IMR-90 (cell line): ENCODE data around the gene TSHZ3. TPM values are rescaled to one million over a fixed set of nuclear protein-coding genes. Genes with fewer than 3 reads are reported as not detected.

Experiments
- ATAC-seq: fragments of 200-7000 bp; cut with Tn5 transposase; 2 replicates; pipeline ENCODE4 v1.9.1; 2020; ENCODE audit warnings: low read depth, mild to moderate bottlenecking, moderate library complexity
- BruUV-seq: library from RNA; stranded (reverse); fragments of 400-500 nt; replicated peaks from 2 replicates; lab custom pipeline; 2021; lab: Mats Ljungman, UMichigan
- CTCF ChIA-PET: fragments of 300-600 bp; formaldehyde crosslinking; extraction: SDS; loops from one replicate; lab custom pipeline; 2021; ENCODE audit warnings: antibody characterized with exemption; lab: Yijun Ruan, JAX
- POLR2A ChIA-PET: fragments of 300-600 bp; sonication (Branson Sonifier 250); formaldehyde crosslinking; loops from one replicate; lab custom pipeline; 2022; ENCODE audit warnings: antibody characterized with exemption; ENCODE audit not compliant: unreplicated experiment; lab: Charles Lee
- DNase-seq: peaks from one replicate; pipeline ENCODE4 v3.0.0; 2013
- H2AFZ ChIP-seq: replicated peaks from 2 replicates; pipeline ENCODE3; 2013; ENCODE audit warnings: low read length, mild to moderate bottlenecking; ENCODE audit not compliant: poor library complexity
- H2AK5ac ChIP-seq: 2 replicates; pipeline ENCODE4 v1.6.1; 2013; ENCODE audit warnings: low read depth, low read length, inconsistent platforms
- H2AK9ac ChIP-seq: replicated peaks from 2 replicates; pipeline ENCODE3; 2013; ENCODE audit warnings: mild to moderate bottlenecking, low read depth, low read length, moderate library complexity; ENCODE audit not compliant: poor library complexity
- H2BK120ac ChIP-seq: 2 replicates; pipeline ENCODE4 v1.6.1; 2013; ENCODE audit warnings: low read depth, low read length, inconsistent platforms
- H2BK15ac ChIP-seq: 3 replicates; pipeline ENCODE4 v1.6.1; 2013; ENCODE audit warnings: low read depth, low read length, inconsistent platforms
- H2BK20ac ChIP-seq: 2 replicates; pipeline ENCODE4 v1.6.1; 2013; ENCODE audit warnings: low read depth, mild to moderate bottlenecking, inconsistent platforms, low read length, moderate library complexity
- H2BK5ac ChIP-seq: 2 replicates; pipeline ENCODE4 v1.6.1; 2013; ENCODE audit warnings: mild to moderate bottlenecking, low read depth, low read length, inconsistent platforms; ENCODE audit not compliant: poor library complexity, severe bottlenecking
- H3K14ac ChIP-seq: replicated peaks from 2 replicates; pipeline ENCODE4 v1.6.1; 2013; ENCODE audit warnings: low read depth, low read length, inconsistent platforms
- H3K18ac ChIP-seq: 2 replicates; pipeline ENCODE4 v1.6.1; 2013; ENCODE audit warnings: low read depth, low read length, control low read depth
- H3K23ac ChIP-seq: 2 replicates; pipeline ENCODE4 v1.6.1; 2013; ENCODE audit warnings: low read depth, low read length, inconsistent platforms
- H3K27ac ChIP-seq: 2 replicates; pipeline ENCODE4 v1.5.1; 2013; ENCODE audit warnings: mild to moderate bottlenecking, control low read depth, low read length; ENCODE audit not compliant: insufficient read depth
- H3K27me3 ChIP-seq: 2 replicates; pipeline ENCODE4 v1.6.1; 2013; ENCODE audit warnings: low read length; ENCODE audit not compliant: control insufficient read depth, insufficient read depth
- H3K36me3 ChIP-seq: 2 replicates; pipeline ENCODE4 v1.6.1; 2013; ENCODE audit warnings: low read length, mixed read lengths; ENCODE audit not compliant: control insufficient read depth, insufficient read depth
- H3K4ac ChIP-seq: 2 replicates; pipeline ENCODE4 v1.6.1; 2013; ENCODE audit warnings: low read depth, low read length, inconsistent platforms
- H3K4me1 ChIP-seq: 2 replicates; pipeline ENCODE4 v1.6.1; 2013; ENCODE audit warnings: low read length, mixed read lengths; ENCODE audit not compliant: control insufficient read depth, insufficient read depth
- H3K4me2 ChIP-seq: 2 replicates; pipeline ENCODE4 v1.6.1; 2013; ENCODE audit warnings: low read depth, mild to moderate bottlenecking, control low read depth, low read length, moderate library complexity
- H3K4me3 ChIP-seq: 2 replicates; pipeline ENCODE4 v1.5.1; 2013; ENCODE audit warnings: low read depth, mild to moderate bottlenecking, control low read depth, low read length, moderate library complexity; ENCODE audit not compliant: insufficient read depth
- H3K56ac ChIP-seq: 2 replicates; pipeline ENCODE4 v1.6.1; 2013; ENCODE audit warnings: low read length, inconsistent platforms; ENCODE audit not compliant: insufficient read depth; ENCODE audit errors: extremely low read depth
- H3K79me1 ChIP-seq, 2 experiments: 2 replicates each; pipeline ENCODE4 v1.6.1; 2013; ENCODE audit warnings: low read length in 2 of 2, inconsistent platforms in 1 of 2, low read depth in 1 of 2
- H3K9ac ChIP-seq: 2 replicates; pipeline ENCODE4 v1.6.1; 2013; ENCODE audit warnings: low read depth, low read length, control low read depth
- H3K9me1 ChIP-seq: 2 replicates; pipeline ENCODE4 v1.6.1; 2013; ENCODE audit warnings: low read length, inconsistent platforms; ENCODE audit not compliant: insufficient read depth
- H3K9me3 ChIP-seq: 2 replicates; pipeline ENCODE4 v1.6.1; 2013; ENCODE audit warnings: low read length; ENCODE audit not compliant: control insufficient read depth, insufficient read depth
- H4K20me1 ChIP-seq: 2 replicates; pipeline ENCODE4 v1.6.1; 2013; ENCODE audit warnings: low read length, inconsistent platforms; ENCODE audit not compliant: insufficient read depth
- H4K5ac ChIP-seq: 2 replicates; pipeline ENCODE4 v1.6.1; 2013; ENCODE audit warnings: mild to moderate bottlenecking, low read depth, low read length, control low read depth
- H4K8ac ChIP-seq, 2 experiments: 2 replicates each; pipeline ENCODE4 v1.6.1; 2013; ENCODE audit warnings: low read depth in 2 of 2, low read length in 2 of 2, control low read depth in 1 of 2, inconsistent platforms in 1 of 2
- H4K91ac ChIP-seq: 2 replicates; pipeline ENCODE4 v1.6.1; 2013; ENCODE audit warnings: low read depth, low read length, inconsistent platforms; ENCODE audit not compliant: insufficient read depth
- BHLHE40 ChIP-seq: fragments of 150-350 bp; IDR thresholded peaks from 2 replicates; pipeline ENCODE4 v1.6.1; 2016; ENCODE audit warnings: mild to moderate bottlenecking, low read depth, low read length
- CEBPB ChIP-seq: IDR thresholded peaks from 2 replicates; pipeline ENCODE4 v1.6.1; 2012; ENCODE audit warnings: low read depth, low read length, improper control_type of control experiment
- CHD1 ChIP-seq: IDR thresholded peaks from 2 replicates; pipeline ENCODE4 v1.6.1; 2012; ENCODE audit warnings: low read depth, low read length, improper control_type of control experiment
- FOS ChIP-seq: fragments of 150-350 bp; IDR thresholded peaks from 2 replicates; pipeline ENCODE4 v1.6.1; 2016; ENCODE audit warnings: low read depth, low read length
- MAFK ChIP-seq: IDR thresholded peaks from 2 replicates; pipeline ENCODE4 v1.6.1; 2012; ENCODE audit warnings: low read depth, low read length, improper control_type of control experiment
- MAZ ChIP-seq: IDR thresholded peaks from 2 replicates; pipeline ENCODE4 v1.6.1; 2012; ENCODE audit warnings: low read depth, mild to moderate bottlenecking, low read length, improper control_type of control experiment, moderate library complexity, borderline replicate concordance
- MXI1 ChIP-seq: IDR thresholded peaks from 2 replicates; pipeline ENCODE4 v1.6.1; 2012; ENCODE audit warnings: low read depth, mild to moderate bottlenecking, low read length, moderate library complexity, borderline replicate concordance
- NFE2L2 ChIP-seq: fragments of 150-350 bp; IDR thresholded peaks from 2 replicates; pipeline ENCODE4 v1.6.1; 2016; ENCODE audit warnings: low read depth, mild to moderate bottlenecking, low read length
- POLR2A ChIP-seq: IDR thresholded peaks from 2 replicates; pipeline ENCODE4 v1.6.1; 2012; ENCODE audit warnings: mild to moderate bottlenecking, low read depth, low read length
- RAD21 ChIP-seq: IDR thresholded peaks from 2 replicates; pipeline ENCODE4 v1.6.1; 2012; ENCODE audit warnings: low read length, improper control_type of control experiment
- RCOR1 ChIP-seq: IDR thresholded peaks from 2 replicates; pipeline ENCODE4 v1.6.1; 2012; ENCODE audit warnings: mild to moderate bottlenecking, low read length, improper control_type of control experiment; ENCODE audit not compliant: insufficient replicate concordance
- RFX5 ChIP-seq: IDR thresholded peaks from 2 replicates; pipeline ENCODE4 v1.8.0; 2012; ENCODE audit warnings: low read depth, mild to moderate bottlenecking, low read length, moderate library complexity
- SMC3 ChIP-seq: fragments of 150-350 bp; IDR thresholded peaks from 2 replicates; pipeline ENCODE4 v1.6.1; 2016; ENCODE audit warnings: low read depth, mild to moderate bottlenecking, antibody characterized with exemption, low read length, moderate library complexity
- WGBS, 2 experiments: methylation state at CpG; one replicate each; pipeline versions ENCODE4 v1.1.5 to v1.1.7; 2013; ENCODE audit warnings: missing lambda C conversion rate in 2 of 2; ENCODE audit not compliant: insufficient read length in 1 of 2; ENCODE audit errors: extremely low coverage in 2 of 2; 5-methylcytosine and 5-hydroxymethylcytosine counted together
- dilution Hi-C: fragments of 300-500 bp; cut with HindIII; formaldehyde crosslinking; loops from one replicate; pipeline ENCODE4 v1.14.3; 2018; ENCODE audit warnings: low sequenced_read_pairs; ENCODE audit not compliant: unreplicated experiment
- in situ Hi-C: fragments of 300-500 bp; cut with MboI; formaldehyde crosslinking; loops from 3 replicates; pipeline ENCODE4 v1.14.3; 2019; ENCODE audit warnings: low sequenced_read_pairs, inconsistent platforms, mixed read lengths
- intact Hi-C: fragments of 100-400 bp; cut with micrococcal nuclease; formaldehyde crosslinking; loops from 2 replicates; pipeline ENCODE4 v1.10.0; 2022
- polyA plus RNA-seq, 3 experiments: library from polyadenylated mRNA; depleted of rRNA; stranded (reverse); fragments of >200 nt; gene quantifications; 2 replicates each; pipeline ENCODE4 v1.2.3, GENCODE V29; 2012; ENCODE audit warnings: low replicate concordance in 1 of 3
- total RNA-seq: library from RNA; depleted of rRNA; stranded (reverse); fragments of >200 nt; gene quantifications from 2 replicates; pipeline ENCODE4 v1.2.3, GENCODE V29; 2012
- TF ChIP-seq, protein P1 (sequence below): fragments of 150-350 bp; IDR thresholded peaks from 2 replicates; pipeline ENCODE4 v1.6.1; 2016; ENCODE audit warnings: low read depth, mild to moderate bottlenecking, low read length, moderate library complexity, borderline replicate concordance
- TF ChIP-seq, protein P2 (sequence below): fragments of 150-350 bp; IDR thresholded peaks from 2 replicates; pipeline ENCODE4 v1.6.1; 2017; ENCODE audit warnings: mild to moderate bottlenecking, antibody characterized with exemption, low read length, low read depth
- TF ChIP-seq, protein P3 (sequence below): conservative IDR thresholded peaks from 2 replicates; pipeline ENCODE4 v1.5.1; 2012; ENCODE audit warnings: mild to moderate bottlenecking, low read depth, low read length, improper control_type of control experiment

Gene TSHZ3
- total and polyA plus RNA-seq, 2 of the 4 experiments (the other 2 are of a cell fraction): 8.1 to 13.0 TPM

DNA sequence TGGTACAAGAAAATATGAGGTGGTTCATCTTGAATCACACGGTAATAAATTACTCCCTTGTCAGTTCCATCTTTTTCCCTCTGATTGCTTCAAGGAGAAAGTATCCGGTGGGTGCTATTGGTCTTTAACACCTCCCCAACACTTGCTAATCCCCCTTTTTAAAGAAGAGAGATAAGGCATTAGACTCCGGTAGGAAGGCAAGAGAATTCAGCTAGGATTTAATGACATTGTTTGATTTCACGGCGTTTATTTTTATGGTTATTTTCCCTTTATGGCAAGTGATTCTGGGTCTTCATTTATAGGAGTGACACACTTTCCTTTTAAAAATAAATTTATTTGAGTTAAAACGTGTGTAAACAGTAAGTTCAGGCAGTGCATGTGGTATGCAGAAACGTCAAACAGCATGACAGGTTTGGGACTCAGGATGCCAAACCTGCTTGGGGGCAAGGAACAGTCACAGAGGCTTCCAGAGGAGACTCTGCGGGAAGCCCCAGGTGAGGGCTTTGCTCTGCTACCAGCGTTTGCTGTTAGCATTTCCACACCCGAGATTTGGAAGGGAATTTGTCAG, 36.5 kb downstream of the TSHZ3 start:
- H3K79me1 ChIP-seq: peaks cover 58 to 97% of the 10 kb centered on the region in 2 experiments
- TF ChIP-seq BHLHE40: no peak
- TF ChIP-seq RFX5: no peak
- TF ChIP-seq MXI1: no peak
- TF ChIP-seq, protein P1, sequence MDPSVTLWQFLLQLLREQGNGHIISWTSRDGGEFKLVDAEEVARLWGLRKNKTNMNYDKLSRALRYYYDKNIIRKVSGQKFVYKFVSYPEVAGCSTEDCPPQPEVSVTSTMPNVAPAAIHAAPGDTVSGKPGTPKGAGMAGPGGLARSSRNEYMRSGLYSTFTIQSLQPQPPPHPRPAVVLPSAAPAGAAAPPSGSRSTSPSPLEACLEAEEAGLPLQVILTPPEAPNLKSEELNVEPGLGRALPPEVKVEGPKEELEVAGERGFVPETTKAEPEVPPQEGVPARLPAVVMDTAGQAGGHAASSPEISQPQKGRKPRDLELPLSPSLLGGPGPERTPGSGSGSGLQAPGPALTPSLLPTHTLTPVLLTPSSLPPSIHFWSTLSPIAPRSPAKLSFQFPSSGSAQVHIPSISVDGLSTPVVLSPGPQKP: no peak
- TF ChIP-seq, protein P2, sequence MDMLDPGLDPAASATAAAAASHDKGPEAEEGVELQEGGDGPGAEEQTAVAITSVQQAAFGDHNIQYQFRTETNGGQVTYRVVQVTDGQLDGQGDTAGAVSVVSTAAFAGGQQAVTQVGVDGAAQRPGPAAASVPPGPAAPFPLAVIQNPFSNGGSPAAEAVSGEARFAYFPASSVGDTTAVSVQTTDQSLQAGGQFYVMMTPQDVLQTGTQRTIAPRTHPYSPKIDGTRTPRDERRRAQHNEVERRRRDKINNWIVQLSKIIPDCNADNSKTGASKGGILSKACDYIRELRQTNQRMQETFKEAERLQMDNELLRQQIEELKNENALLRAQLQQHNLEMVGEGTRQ: no peak
- TF ChIP-seq MAFK: no peak
- TF ChIP-seq CEBPB: no peak
- no peak for TF ChIP-seq NFE2L2
- no peak for TF ChIP-seq SMC3
- no peak for TF ChIP-seq RCOR1
- TF ChIP-seq FOS: no peak
- TF ChIP-seq, protein P3, sequence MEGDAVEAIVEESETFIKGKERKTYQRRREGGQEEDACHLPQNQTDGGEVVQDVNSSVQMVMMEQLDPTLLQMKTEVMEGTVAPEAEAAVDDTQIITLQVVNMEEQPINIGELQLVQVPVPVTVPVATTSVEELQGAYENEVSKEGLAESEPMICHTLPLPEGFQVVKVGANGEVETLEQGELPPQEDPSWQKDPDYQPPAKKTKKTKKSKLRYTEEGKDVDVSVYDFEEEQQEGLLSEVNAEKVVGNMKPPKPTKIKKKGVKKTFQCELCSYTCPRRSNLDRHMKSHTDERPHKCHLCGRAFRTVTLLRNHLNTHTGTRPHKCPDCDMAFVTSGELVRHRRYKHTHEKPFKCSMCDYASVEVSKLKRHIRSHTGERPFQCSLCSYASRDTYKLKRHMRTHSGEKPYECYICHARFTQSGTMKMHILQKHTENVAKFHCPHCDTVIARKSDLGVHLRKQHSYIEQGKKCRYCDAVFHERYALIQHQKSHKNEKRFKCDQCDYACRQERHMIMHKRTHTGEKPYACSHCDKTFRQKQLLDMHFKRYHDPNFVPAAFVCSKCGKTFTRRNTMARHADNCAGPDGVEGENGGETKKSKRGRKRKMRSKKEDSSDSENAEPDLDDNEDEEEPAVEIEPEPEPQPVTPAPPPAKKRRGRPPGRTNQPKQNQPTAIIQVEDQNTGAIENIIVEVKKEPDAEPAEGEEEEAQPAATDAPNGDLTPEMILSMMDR: no peak
- TF ChIP-seq MAZ: no peak
- TF ChIP-seq CHD1: no peak
- TF ChIP-seq RAD21: no peak
- no peak for TF ChIP-seq POLR2A
- H3K27ac ChIP-seq: no peak overlapping the region
- H3K4me3 ChIP-seq: no peak overlapping the region
- H4K8ac ChIP-seq: no peak overlapping the region
- H2AK9ac ChIP-seq: no peak overlapping the region
- no peak for ATAC-seq
- no peaks in the 10 kb centered on the region for H3K27me3 ChIP-seq
- no peak overlapping the region for H4K5ac ChIP-seq
- peaks cover 19% of the 10 kb centered on the region for H3K4me1 ChIP-seq
- 0 out of 2 replicates have a peak overlapping the region, but pooled peaks have one; percentile 3 for H4K91ac ChIP-seq
- WGBS, 2 experiments: no CpG with 5 or more reads among the region's 10 CpGs
- BruUV-seq: no TSS peak
- peak overlapping the region; percentile 41 for H2BK120ac ChIP-seq
- H3K4ac ChIP-seq: peak overlapping the region; percentile 34; the same call in 1 of the 2 replicates
- H3K18ac ChIP-seq: no peak overlapping the region
- no peak overlapping the region for H3K4me2 ChIP-seq
- H3K9me1 ChIP-seq: peaks cover 42% of the 10 kb centered on the region
- no peak for DNase-seq
- POLR2A ChIA-PET: no interaction called here
- no peak overlapping the region for H3K14ac ChIP-seq
- peaks cover 37% of the 10 kb centered on the region for H4K20me1 ChIP-seq
- H3K36me3 ChIP-seq: peaks cover 25% of the 10 kb centered on the region
- no peak overlapping the region for H2AFZ ChIP-seq
- dilution Hi-C loops (no loop called here), in situ Hi-C loops (no loop called here), intact Hi-C loops (no loop called here)
- no peak overlapping the region for H3K56ac ChIP-seq
- H3K9ac ChIP-seq: no peak overlapping the region
- no peak overlapping the region for H2BK5ac ChIP-seq
- CTCF ChIA-PET: interaction anchor here (1.0 kb wide), 1 partner anchor 27 kb away, joined by 3 read pairs; no protein-coding TSS in a partner anchor
- H2BK15ac ChIP-seq: no peak overlapping the region
- no peak overlapping the region for H2BK20ac ChIP-seq
- H3K23ac ChIP-seq: no peak overlapping the region; the same call in 1 of the 2 replicates
- no peaks in the 10 kb centered on the region for H3K9me3 ChIP-seq
- H2AK5ac ChIP-seq: no peak overlapping the region
